Mucosa of descending colon (tissue), 3 donors: ENCODE results near the gene TMEM170B. TPM values are rescaled to one million over a fixed set of nuclear protein-coding genes. Genes with fewer than 3 reads are reported as not detected.

Experiments used
- ATAC-seq: fragments of 200-7000 bp; cut with Tn5 transposase; one replicate; pipeline ENCODE4 v1.9.1; 2020; ENCODE audit warnings: mild to moderate bottlenecking, moderate library complexity
- DNase-seq, 3 donors: peaks; one replicate each; pipeline ENCODE4 v3.0.0-alpha.2; 2020
- H3K36me3 ChIP-seq: fragments of 200-600 bp; one replicate; pipeline ENCODE4 v1.8.0; 2021; ENCODE audit warnings: low read depth, mild to moderate bottlenecking
- H3K4me1 ChIP-seq: fragments of 200-600 bp; one replicate; pipeline ENCODE4 v1.8.0; 2021; ENCODE audit warnings: low read depth, mild to moderate bottlenecking
- H3K4me3 ChIP-seq: fragments of 200-600 bp; one replicate; pipeline ENCODE4 v1.8.0; 2021; ENCODE audit warnings: mild to moderate bottlenecking
- H3K9me3 ChIP-seq: fragments of 200-600 bp; one replicate; pipeline ENCODE4 v1.8.0; 2021; ENCODE audit warnings: mild to moderate bottlenecking
- CTCF ChIP-seq: fragments of 200-600 bp; IDR thresholded peaks from one replicate; pipeline ENCODE4 v1.8.0; 2022; ENCODE audit warnings: antibody characterized with exemption, mild to moderate bottlenecking
- intact Hi-C, 2 donors: fragments of 100-400 bp; cut with DNase I in 1 of 2; cut with micrococcal nuclease in 1 of 2; formaldehyde crosslinking; loops; one replicate each; pipeline versions ENCODE4 v1.11.0 to v1.11.1; 2022; cut with DNase I, micrococcal nuclease
- total RNA-seq, 3 donors: library from RNA; stranded (reverse); fragmentation: NEBNext Ultra II Directional in 2 of 3; extraction: Animal tissue kit (Norgen Biotek cat#: 25700) in 2 of 3; gene quantifications; one replicate each; pipeline versions ENCODE4 v1.2.1 to v1.2.4, GENCODE V29; 2021 to 2023
- donor health status: DM: no; HTN: no; CAD: no; lungs with moderate emphysema.
- donor health status: DM: no; HTN: no; CAD: no.
- donor health status: DM: no; HTN: yes; CAD: no.

TMEM170B gene
- total RNA-seq, 3 donors from 2014 or later: 0.98 to 9.0 (median 2.0) TPM

GRCh38 chr6:11586536-11586935, 49.0 kb downstream of the TMEM170B start:
- no peaks in the 10 kb centered on the region for H3K4me1 ChIP-seq
- intact Hi-C loops: no loop called here
- DNase-seq (no peak), ATAC-seq (no peak)
- H3K36me3 ChIP-seq: no peaks in the 10 kb centered on the region
- H3K4me3 ChIP-seq: no peak overlapping the region
- no peak for TF ChIP-seq CTCF
- H3K9me3 ChIP-seq: no peaks in the 10 kb centered on the region

GRCh38 chr6:11589261-11589660, 51.7 kb downstream of the TMEM170B start:
- H3K36me3 ChIP-seq: no peaks in the 10 kb centered on the region
- DNase-seq (no peak), ATAC-seq (no peak)
- intact Hi-C loops: no loop called here
- TF ChIP-seq CTCF: no peak
- H3K4me1 ChIP-seq: no peaks in the 10 kb centered on the region
- H3K9me3 ChIP-seq: no peaks in the 10 kb centered on the region
- no peak overlapping the region for H3K4me3 ChIP-seq

- Histone ChIP-seq H3K4me3 (no peak overlapping the region), H3K9me3 (no peaks in the 10 kb centered on the region), H3K4me1 (no peaks in the 10 kb centered on the region), H3K36me3 (no peaks in the 10 kb centered on the region)
- ATAC-seq (peak; percentile 22), DNase-seq (no peak)
- TF ChIP-seq CTCF: no peak
- intact Hi-C loops: no loop called here
These were observed 54.9 kb downstream of the TMEM170B start for GRCh38 chr6:11592294-11592906.

GRCh38 chr6:11593096-11593495, 55.5 kb downstream of the TMEM170B start:
- TF ChIP-seq CTCF: no peak
- Histone ChIP-seq H3K9me3 (no peaks in the 10 kb centered on the region), H3K4me3 (no peak overlapping the region), H3K36me3 (no peaks in the 10 kb centered on the region), H3K4me1 (no peaks in the 10 kb centered on the region)
- no peak for DNase-seq
- no peak for ATAC-seq
- intact Hi-C loops: no loop called here

- H3K36me3 ChIP-seq: no peaks in the 10 kb centered on the region
- intact Hi-C loops: no loop called here
- TF ChIP-seq CTCF: no peak
- H3K9me3 ChIP-seq: no peaks in the 10 kb centered on the region
- DNase-seq (no peak), ATAC-seq (no peak)
- no peak overlapping the region for H3K4me3 ChIP-seq
- H3K4me1 ChIP-seq: no peaks in the 10 kb centered on the region
These were observed 58.4 kb downstream of the TMEM170B start for GRCh38 chr6:11595903-11596302.
